Measurements from ENCODE around the gene DPP3. TPM values are rescaled to one million over a fixed set of nuclear protein-coding genes. Genes with fewer than 3 reads are reported as not detected.

The DPP3 gene
- total and polyA plus RNA-seq, 4 donors: 10.9 to 41.0 (median 27.3) TPM

DNA sequence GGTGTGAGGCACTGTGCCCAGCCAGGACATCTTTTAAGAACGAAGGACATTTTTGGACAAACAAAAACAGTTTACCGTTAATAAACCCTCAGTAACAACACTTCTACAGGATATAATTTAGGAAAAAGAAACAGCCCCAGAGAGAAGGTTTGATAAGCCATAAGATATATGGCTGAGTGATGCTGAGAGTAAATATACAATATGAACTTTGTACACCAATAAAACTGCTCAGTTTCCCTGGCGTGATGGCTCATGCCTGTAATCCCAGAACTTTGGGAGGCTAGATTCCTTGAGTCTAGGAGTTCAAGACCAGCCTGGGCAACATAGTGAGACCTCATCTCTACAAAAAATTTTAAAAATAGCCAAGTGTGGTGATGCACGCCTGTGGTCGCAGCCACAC, 18.3 kb downstream of the DPP3 start (continued):
- TF ChIP-seq, protein P1, sequence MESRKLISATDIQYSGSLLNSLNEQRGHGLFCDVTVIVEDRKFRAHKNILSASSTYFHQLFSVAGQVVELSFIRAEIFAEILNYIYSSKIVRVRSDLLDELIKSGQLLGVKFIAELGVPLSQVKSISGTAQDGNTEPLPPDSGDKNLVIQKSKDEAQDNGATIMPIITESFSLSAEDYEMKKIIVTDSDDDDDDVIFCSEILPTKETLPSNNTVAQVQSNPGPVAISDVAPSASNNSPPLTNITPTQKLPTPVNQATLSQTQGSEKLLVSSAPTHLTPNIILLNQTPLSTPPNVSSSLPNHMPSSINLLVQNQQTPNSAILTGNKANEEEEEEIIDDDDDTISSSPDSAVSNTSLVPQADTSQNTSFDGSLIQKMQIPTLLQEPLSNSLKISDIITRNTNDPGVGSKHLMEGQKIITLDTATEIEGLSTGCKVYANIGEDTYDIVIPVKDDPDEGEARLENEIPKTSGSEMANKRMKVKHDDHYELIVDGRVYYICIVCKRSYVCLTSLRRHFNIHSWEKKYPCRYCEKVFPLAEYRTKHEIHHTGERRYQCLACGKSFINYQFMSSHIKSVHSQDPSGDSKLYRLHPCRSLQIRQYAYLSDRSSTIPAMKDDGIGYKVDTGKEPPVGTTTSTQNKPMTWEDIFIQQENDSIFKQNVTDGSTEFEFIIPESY (IDR thresholded peaks at IDR 0.05): no peak
- TF ChIP-seq JUND (IDR thresholded peaks at IDR 0.05): no peak
- no peak for TF ChIP-seq SP1 (IDR thresholded peaks at IDR 0.05)
- TF ChIP-seq HNF4G (IDR thresholded peaks at IDR 0.05): no peak
- TF ChIP-seq FOXA1 (IDR thresholded peaks at IDR 0.05): no peak
- TF ChIP-seq HNF4A (conservative IDR thresholded peaks at IDR 0.05): no peak

DNA sequence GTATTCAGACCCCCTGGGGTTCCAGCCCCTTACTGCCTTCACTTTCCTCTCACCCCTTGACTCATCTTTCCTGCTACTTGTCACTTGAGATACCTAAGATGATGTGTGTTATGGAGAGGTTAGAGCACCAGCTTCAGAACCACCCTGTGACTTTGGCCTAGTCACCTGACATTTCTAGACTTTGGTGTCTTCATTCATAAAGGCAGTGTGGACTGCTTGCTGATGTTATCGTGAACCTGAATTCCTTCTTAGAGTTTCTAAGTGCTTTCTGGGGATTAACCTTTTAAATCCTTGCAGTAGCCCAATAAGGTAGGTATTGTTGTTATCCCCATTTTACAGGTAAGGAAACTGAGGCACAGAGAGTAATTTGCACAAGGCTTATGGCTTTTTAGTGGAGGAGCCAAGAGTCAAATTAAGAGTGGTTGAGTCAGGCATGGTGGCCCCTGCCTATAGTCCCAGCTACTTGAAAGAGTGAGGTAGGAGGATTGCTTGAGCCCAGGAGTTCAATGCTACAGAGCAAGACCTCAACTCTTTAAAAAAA, 25.1 kb downstream of the DPP3 start:
- Histone ChIP-seq H3K36me3 (ENCODE audit: control insufficient read depth in 4 of 4, insufficient read depth in 3 of 4, low read depth in 1 of 4, low read length in 3 of 4) (peaks cover 5 to 10% (median 6%) of the 10 kb centered on the region in 4 donors), H3K4me3 (ENCODE audit: low read depth in 1 of 3, low read length in 3 of 3) (no peak overlapping the region), H3K9me3 (ENCODE audit: control insufficient read depth in 4 of 4, low read length in 3 of 4) (no peaks in the 10 kb centered on the region), H3K9ac (ENCODE audit: low read depth in 1 of 2, low read length in 2 of 2) (no peak overlapping the region), H3K27ac (ENCODE audit: low read depth in 1 of 2, low read length in 2 of 2) (no peak overlapping the region), H3K4me1 (ENCODE audit: control insufficient read depth in 4 of 4, insufficient read depth in 4 of 4, low read length in 3 of 4) (peaks cover 0 to 4% (median 3%) of the 10 kb centered on the region in 4 donors), H3K27me3 (ENCODE audit: control insufficient read depth in 4 of 4, insufficient read depth in 4 of 4, low read length in 3 of 4) (no peaks in the 10 kb centered on the region)
- DNase-seq (ENCODE audit: low spot score): no peak
- WGBS: 97% methylated on average over 1 of the region's 1 CpG
- TF ChIP-seq RXRA (IDR thresholded peaks at IDR 0.05) (no peak), GABPA (IDR thresholded peaks at IDR 0.05 in 1 of 2, conservative IDR thresholded peaks at IDR 0.05 in 1 of 2) (no peak), EGR1 (IDR thresholded peaks at IDR 0.05; ENCODE audit: low read depth in 2 of 2) (no peak), HNF4A (conservative IDR thresholded peaks at IDR 0.05) (no peak)
- TF ChIP-seq, protein P2, sequence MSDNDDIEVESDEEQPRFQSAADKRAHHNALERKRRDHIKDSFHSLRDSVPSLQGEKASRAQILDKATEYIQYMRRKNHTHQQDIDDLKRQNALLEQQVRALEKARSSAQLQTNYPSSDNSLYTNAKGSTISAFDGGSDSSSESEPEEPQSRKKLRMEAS (IDR thresholded peaks at IDR 0.05): no peak
- TF ChIP-seq, protein P3, sequence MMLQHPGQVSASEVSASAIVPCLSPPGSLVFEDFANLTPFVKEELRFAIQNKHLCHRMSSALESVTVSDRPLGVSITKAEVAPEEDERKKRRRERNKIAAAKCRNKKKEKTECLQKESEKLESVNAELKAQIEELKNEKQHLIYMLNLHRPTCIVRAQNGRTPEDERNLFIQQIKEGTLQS (IDR thresholded peaks at IDR 0.05): no peak
- TF ChIP-seq, protein P4, sequence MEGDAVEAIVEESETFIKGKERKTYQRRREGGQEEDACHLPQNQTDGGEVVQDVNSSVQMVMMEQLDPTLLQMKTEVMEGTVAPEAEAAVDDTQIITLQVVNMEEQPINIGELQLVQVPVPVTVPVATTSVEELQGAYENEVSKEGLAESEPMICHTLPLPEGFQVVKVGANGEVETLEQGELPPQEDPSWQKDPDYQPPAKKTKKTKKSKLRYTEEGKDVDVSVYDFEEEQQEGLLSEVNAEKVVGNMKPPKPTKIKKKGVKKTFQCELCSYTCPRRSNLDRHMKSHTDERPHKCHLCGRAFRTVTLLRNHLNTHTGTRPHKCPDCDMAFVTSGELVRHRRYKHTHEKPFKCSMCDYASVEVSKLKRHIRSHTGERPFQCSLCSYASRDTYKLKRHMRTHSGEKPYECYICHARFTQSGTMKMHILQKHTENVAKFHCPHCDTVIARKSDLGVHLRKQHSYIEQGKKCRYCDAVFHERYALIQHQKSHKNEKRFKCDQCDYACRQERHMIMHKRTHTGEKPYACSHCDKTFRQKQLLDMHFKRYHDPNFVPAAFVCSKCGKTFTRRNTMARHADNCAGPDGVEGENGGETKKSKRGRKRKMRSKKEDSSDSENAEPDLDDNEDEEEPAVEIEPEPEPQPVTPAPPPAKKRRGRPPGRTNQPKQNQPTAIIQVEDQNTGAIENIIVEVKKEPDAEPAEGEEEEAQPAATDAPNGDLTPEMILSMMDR (IDR thresholded peaks at IDR 0.05; ENCODE audit: low read depth, low read length, missing input control): no peak

DNA sequence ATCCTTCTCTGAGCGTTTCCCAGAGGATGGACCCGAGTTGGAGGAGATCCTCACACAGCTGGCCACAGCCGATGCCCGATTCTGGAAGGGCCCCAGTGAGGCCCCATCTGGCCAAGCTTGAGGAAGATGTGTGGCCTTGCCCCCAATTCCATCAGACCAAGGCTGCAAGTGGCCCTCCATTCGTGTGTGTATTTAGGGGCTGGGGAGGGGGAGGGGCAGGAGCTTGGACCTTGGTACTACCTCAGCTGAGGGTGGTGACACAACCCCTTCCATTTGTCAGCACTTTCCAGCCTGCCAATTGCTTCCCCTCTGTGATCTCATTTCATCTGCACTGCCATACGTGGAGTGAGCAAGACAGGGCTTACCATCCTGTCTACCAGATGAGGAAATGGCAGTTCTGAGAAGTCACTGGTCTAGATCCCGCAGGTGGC, 28.9 kb downstream of the DPP3 start:
- no peak overlapping the region for H3K4me3 ChIP-seq (ENCODE audit: low read depth in 1 of 3, low read length in 3 of 3)
- peaks cover 3 to 7% (median 5%) of the 10 kb centered on the region in 4 donors for H3K36me3 ChIP-seq (ENCODE audit: control insufficient read depth in 4 of 4, insufficient read depth in 3 of 4, low read depth in 1 of 4, low read length in 3 of 4)
- no peaks in the 10 kb centered on the region for H3K27me3 ChIP-seq (ENCODE audit: control insufficient read depth in 4 of 4, insufficient read depth in 4 of 4, low read length in 3 of 4)
- H3K4me1 ChIP-seq (ENCODE audit: control insufficient read depth in 4 of 4, insufficient read depth in 4 of 4, low read length in 3 of 4): peaks cover 6 to 15% (median 10%) of the 10 kb centered on the region in 4 donors
- H3K27ac ChIP-seq (ENCODE audit: low read depth in 1 of 2, low read length in 2 of 2): no peak overlapping the region
- TF ChIP-seq RXRA (IDR thresholded peaks at IDR 0.05) (no peak), YY1 (IDR thresholded peaks at IDR 0.05) (no peak), GABPA (IDR thresholded peaks at IDR 0.05 in 1 of 2, conservative IDR thresholded peaks at IDR 0.05 in 1 of 2) (no peak), FOXA1 (IDR thresholded peaks at IDR 0.05) (no peak), RAD21 (IDR thresholded peaks at IDR 0.05) (no peak), SP1 (IDR thresholded peaks at IDR 0.05) (no peak), HNF4A (conservative IDR thresholded peaks at IDR 0.05) (no peak), EGR1 (IDR thresholded peaks at IDR 0.05; ENCODE audit: low read depth in 2 of 2) (no peak), NR2F2 (IDR thresholded peaks at IDR 0.05) (no peak), JUND (IDR thresholded peaks at IDR 0.05) (no peak), FOXA2 (IDR thresholded peaks at IDR 0.05) (no peak), HNF4G (IDR thresholded peaks at IDR 0.05) (no peak), TAF1 (conservative IDR thresholded peaks at IDR 0.05) (no peak)
- TF ChIP-seq, protein P5, sequence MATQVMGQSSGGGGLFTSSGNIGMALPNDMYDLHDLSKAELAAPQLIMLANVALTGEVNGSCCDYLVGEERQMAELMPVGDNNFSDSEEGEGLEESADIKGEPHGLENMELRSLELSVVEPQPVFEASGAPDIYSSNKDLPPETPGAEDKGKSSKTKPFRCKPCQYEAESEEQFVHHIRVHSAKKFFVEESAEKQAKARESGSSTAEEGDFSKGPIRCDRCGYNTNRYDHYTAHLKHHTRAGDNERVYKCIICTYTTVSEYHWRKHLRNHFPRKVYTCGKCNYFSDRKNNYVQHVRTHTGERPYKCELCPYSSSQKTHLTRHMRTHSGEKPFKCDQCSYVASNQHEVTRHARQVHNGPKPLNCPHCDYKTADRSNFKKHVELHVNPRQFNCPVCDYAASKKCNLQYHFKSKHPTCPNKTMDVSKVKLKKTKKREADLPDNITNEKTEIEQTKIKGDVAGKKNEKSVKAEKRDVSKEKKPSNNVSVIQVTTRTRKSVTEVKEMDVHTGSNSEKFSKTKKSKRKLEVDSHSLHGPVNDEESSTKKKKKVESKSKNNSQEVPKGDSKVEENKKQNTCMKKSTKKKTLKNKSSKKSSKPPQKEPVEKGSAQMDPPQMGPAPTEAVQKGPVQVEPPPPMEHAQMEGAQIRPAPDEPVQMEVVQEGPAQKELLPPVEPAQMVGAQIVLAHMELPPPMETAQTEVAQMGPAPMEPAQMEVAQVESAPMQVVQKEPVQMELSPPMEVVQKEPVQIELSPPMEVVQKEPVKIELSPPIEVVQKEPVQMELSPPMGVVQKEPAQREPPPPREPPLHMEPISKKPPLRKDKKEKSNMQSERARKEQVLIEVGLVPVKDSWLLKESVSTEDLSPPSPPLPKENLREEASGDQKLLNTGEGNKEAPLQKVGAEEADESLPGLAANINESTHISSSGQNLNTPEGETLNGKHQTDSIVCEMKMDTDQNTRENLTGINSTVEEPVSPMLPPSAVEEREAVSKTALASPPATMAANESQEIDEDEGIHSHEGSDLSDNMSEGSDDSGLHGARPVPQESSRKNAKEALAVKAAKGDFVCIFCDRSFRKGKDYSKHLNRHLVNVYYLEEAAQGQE (IDR thresholded peaks at IDR 0.05): no peak
- TF ChIP-seq, protein P2 (IDR thresholded peaks at IDR 0.05): no peak
- TF ChIP-seq, protein P1 (IDR thresholded peaks at IDR 0.05): no peak
- no peak for DNase-seq (ENCODE audit: low spot score)
- WGBS: 82% methylated on average over 7 of the region's 7 CpGs
- H3K9ac ChIP-seq (ENCODE audit: low read depth in 1 of 2, low read length in 2 of 2): no peak overlapping the region
- no peaks in the 10 kb centered on the region for H3K9me3 ChIP-seq (ENCODE audit: control insufficient read depth in 4 of 4, low read length in 3 of 4)
